ENCODE results near the gene CALM1.

The CALM1 gene

GRCh38 chr14:90455100-90455571 is 58.3 kb downstream of the CALM1 start:
- no peak overlapping the region for H3K4me3 ChIP-seq (ENCODE audit: low read depth, low read length)
- no peak for TF ChIP-seq CTCF (IDR thresholded peaks at IDR 0.05; ENCODE audit: insufficient read depth, low read depth, low read length, missing control alignments)
- DNase-seq (ENCODE audit: low read depth): no peak

- TF ChIP-seq CTCF (IDR thresholded peaks at IDR 0.05; ENCODE audit: insufficient read depth, low read depth, low read length, missing control alignments): no peak
- DNase-seq (ENCODE audit: low read depth): no peak
Observed at GRCh38 chr14:90456551-90456950, 59.7 kb downstream of the CALM1 start.

GRCh38 chr14:90457186-90457585 is 60.4 kb downstream of the CALM1 start:
- TF ChIP-seq CTCF (IDR thresholded peaks at IDR 0.05; ENCODE audit: insufficient read depth, low read depth, low read length, missing control alignments): no peak
- no peak overlapping the region for H3K4me3 ChIP-seq (ENCODE audit: low read depth, low read length)
- DNase-seq (ENCODE audit: low read depth): no peak

More at GRCh38 chr14:90456551-90456950, 59.7 kb downstream of the CALM1 start:
- no peak overlapping the region for H3K4me3 ChIP-seq (ENCODE audit: low read depth, low read length)
